Ramos (cell line): ENCODE measurements around the gene DNAJC12.

Experiments
- in situ Hi-C: fragments of 300-500 bp; cut with MboI; formaldehyde crosslinking; loops from one replicate; pipeline ENCODE4 v1.14.3; 2022; ENCODE audit warnings: low sequenced_read_pairs; ENCODE audit not compliant: unreplicated experiment

The DNAJC12 gene

GRCh38 chr10:67801118-67801517 is 36.9 kb downstream of the DNAJC12 start:
- in situ Hi-C loops = no loop called here

- in situ Hi-C loops = loop anchor here (10.0 kb wide), 1 partner anchor 360 kb away; no protein-coding TSS in a partner anchor
These were observed 43.0 kb downstream of the DNAJC12 start for GRCh38 chr10:67794909-67795460.

GRCh38 chr10:67794256-67794655 is 43.7 kb downstream of the DNAJC12 start:
- in situ Hi-C loops = loop anchor here (10.0 kb wide), 1 partner anchor 361 kb away; no protein-coding TSS in a partner anchor

- in situ Hi-C loops = loop anchor here (10.0 kb wide), 1 partner anchor 361 kb away; no protein-coding TSS in a partner anchor
These were observed 44.7 kb downstream of the DNAJC12 start for GRCh38 chr10:67793313-67793712.

GRCh38 chr10:67792653-67793052 is 45.3 kb downstream of the DNAJC12 start:
- in situ Hi-C loops = loop anchor here (10.0 kb wide), 1 partner anchor 362 kb away; no protein-coding TSS in a partner anchor

GRCh38 chr10:67790534-67791408 is 47.2 kb downstream of the DNAJC12 start:
- in situ Hi-C loops = loop anchor here (10.0 kb wide), 1 partner anchor 364 kb away; no protein-coding TSS in a partner anchor

GRCh38 chr10:67789769-67790168 is 48.2 kb downstream of the DNAJC12 start:
- in situ Hi-C loops = loop anchor here (10.0 kb wide), 2 partner anchors 365 to 515 kb away; no protein-coding TSS in a partner anchor

- in situ Hi-C loops = loop anchor here (10.0 kb wide), 1 partner anchor 517 kb away; no protein-coding TSS in a partner anchor
These were observed 49.7 kb downstream of the DNAJC12 start for GRCh38 chr10:67788028-67788886.

- in situ Hi-C loops = loop anchor here (10.0 kb wide), 1 partner anchor 520 kb away; no protein-coding TSS in a partner anchor
These were observed 52.9 kb downstream of the DNAJC12 start for GRCh38 chr10:67785098-67785497.

GRCh38 chr10:67784474-67784873 is 53.5 kb downstream of the DNAJC12 start:
- in situ Hi-C loops = loop anchor here (10.0 kb wide), 1 partner anchor 520 kb away; no protein-coding TSS in a partner anchor

- in situ Hi-C loops = loop anchor here (10.0 kb wide), 1 partner anchor 521 kb away; no protein-coding TSS in a partner anchor
These were observed 54.2 kb downstream of the DNAJC12 start for GRCh38 chr10:67783606-67784294.

GRCh38 chr10:67782530-67782929 is 55.5 kb downstream of the DNAJC12 start:
- in situ Hi-C loops = loop anchor here (10.0 kb wide), 1 partner anchor 522 kb away; no protein-coding TSS in a partner anchor

GRCh38 chr10:67780759-67781538 is 57.0 kb downstream of the DNAJC12 start:
- in situ Hi-C loops = loop anchor here (10.0 kb wide), 1 partner anchor 524 kb away; no protein-coding TSS in a partner anchor

- in situ Hi-C loops = loop anchor here (10.0 kb wide), 1 partner anchor 525 kb away; no protein-coding TSS in a partner anchor
These were observed 57.8 kb downstream of the DNAJC12 start for GRCh38 chr10:67780204-67780621.

GRCh38 chr10:67779465-67780203 is 58.4 kb downstream of the DNAJC12 start:
- in situ Hi-C loops = loop anchor here (5.0 to 10.0 kb wide), 2 partner anchors 92 to 525 kb away; no protein-coding TSS in a partner anchor

- in situ Hi-C loops = loop anchor here (5.0 kb wide), 1 partner anchor 89 kb away; no protein-coding TSS in a partner anchor
These were observed 61.6 kb downstream of the DNAJC12 start for GRCh38 chr10:67776371-67776770.

GRCh38 chr10:67775279-67775678 is 62.7 kb downstream of the DNAJC12 start:
- in situ Hi-C loops = loop anchor here (5.0 kb wide), 1 partner anchor 88 kb away; no protein-coding TSS in a partner anchor
